Neural crest cell (in vitro differentiated cells): ENCODE measurements around the gene SDHC. TPM values are rescaled to one million over a fixed set of nuclear protein-coding genes. Genes with fewer than 3 reads are reported as not detected.
"Not testable (repeated sequence)": the region's sequence is repeated elsewhere in the genome, so short reads cannot be mapped to it uniquely, and the experiment has no call there.

Source experiments
- DNase-seq: peaks from one replicate; pipeline ENCODE4 v3.0.0; 2021; ENCODE audit warnings: low read depth, mixed read lengths, low spot score
- H3K27ac Mint-ChIP-seq: one replicate; pipeline ENCODE4 v1.8.0; 2021; ENCODE audit warnings: mild to moderate bottlenecking, mixed read lengths; ENCODE audit not compliant: unreplicated experiment
- H3K27me3 Mint-ChIP-seq: 2 replicates; pipeline ENCODE4 v1.8.0; 2021; ENCODE audit warnings: low read depth, mild to moderate bottlenecking, mixed read lengths
- H3K36me3 Mint-ChIP-seq: 2 replicates; pipeline ENCODE4 v1.8.0; 2021; ENCODE audit warnings: low read depth, mild to moderate bottlenecking, mixed read lengths
- H3K4me1 Mint-ChIP-seq: 2 replicates; pipeline ENCODE4 v1.8.0; 2021; ENCODE audit warnings: mixed read lengths
- H3K4me3 Mint-ChIP-seq: one replicate; pipeline ENCODE4 v1.8.0; 2021; ENCODE audit warnings: mild to moderate bottlenecking, mixed read lengths
- H3K9me3 Mint-ChIP-seq: 2 replicates; pipeline ENCODE4 v1.8.0; 2021; ENCODE audit warnings: mixed read lengths
- CTCF ChIP-seq: fragments of 200-600 bp; sonication (generic); conservative IDR thresholded peaks from 2 replicates; pipeline ENCODE4 v1.5.0; 2021; ENCODE audit warnings: antibody characterized with exemption, mild to moderate bottlenecking
- total RNA-seq: library from RNA; stranded (reverse); gene quantifications from 2 replicates; pipeline ENCODE4 v1.2.1, GENCODE V29; 2021

SDHC gene
- total RNA-seq, 1 donor from 2014 or later = 200 TPM

- DNase-seq = no peak
- no peak overlapping the region for H3K27ac Mint-ChIP-seq
- H3K9me3 Mint-ChIP-seq = no peaks in the 10 kb centered on the region
- peaks cover 3% of the 10 kb centered on the region for H3K36me3 Mint-ChIP-seq
- H3K27me3 Mint-ChIP-seq = peaks cover 52% of the 10 kb centered on the region
- peaks cover 16% of the 10 kb centered on the region for H3K4me1 Mint-ChIP-seq
- H3K4me3 Mint-ChIP-seq = no peak overlapping the region
- TF ChIP-seq CTCF = no peak
Observed at GRCh38 chr1:161404051-161404597, 89.9 kb downstream of the SDHC start.

- H3K27ac Mint-ChIP-seq, H3K9me3 Mint-ChIP-seq: not testable (repeated sequence)
- peaks cover 38% of the 10 kb centered on the region for H3K27me3 Mint-ChIP-seq
Observed at GRCh38 chr1:161406551-161406950, 92.4 kb downstream of the SDHC start.

GRCh38 chr1:161407451-161407985 lies 93.3 kb downstream of the SDHC start:
- Mint-ChIP-seq H3K9me3 (no peaks in the 10 kb centered on the region), H3K36me3 (no peaks in the 10 kb centered on the region), H3K27ac (no peak overlapping the region), H3K4me3 (no peak overlapping the region), H3K4me1 (peaks cover 7% of the 10 kb centered on the region), H3K27me3 (peaks cover 32% of the 10 kb centered on the region)
- DNase-seq = no peak
- no peak for TF ChIP-seq CTCF

More at GRCh38 chr1:161406551-161406950, 92.4 kb downstream of the SDHC start:
- H3K4me1 Mint-ChIP-seq, DNase-seq, H3K4me3 Mint-ChIP-seq, H3K36me3 Mint-ChIP-seq: not testable (repeated sequence)

- Mint-ChIP-seq H3K9me3 (no peaks in the 10 kb centered on the region), H3K27me3 (peaks cover 34% of the 10 kb centered on the region), H3K36me3 (no peaks in the 10 kb centered on the region), H3K27ac (no peak overlapping the region), H3K4me3 (no peak overlapping the region), H3K4me1 (peaks cover 7% of the 10 kb centered on the region)
- no peak for TF ChIP-seq CTCF
- DNase-seq = no peak
Observed at GRCh38 chr1:161408429-161409052, 94.4 kb downstream of the SDHC start.

GRCh38 chr1:161409848-161410635 lies 95.9 kb downstream of the SDHC start:
- not testable (repeated sequence) for H3K4me1 Mint-ChIP-seq, H3K4me3 Mint-ChIP-seq, H3K36me3 Mint-ChIP-seq, H3K9me3 Mint-ChIP-seq, H3K27ac Mint-ChIP-seq, DNase-seq
- H3K27me3 Mint-ChIP-seq = peaks cover 34% of the 10 kb centered on the region

GRCh38 chr1:161410636-161410970 lies 96.4 kb downstream of the SDHC start:
- H3K4me1 Mint-ChIP-seq = not testable (repeated sequence)

More at GRCh38 chr1:161410636-161410970, 96.4 kb downstream of the SDHC start:
- H3K4me3 Mint-ChIP-seq, H3K27ac Mint-ChIP-seq, DNase-seq, H3K36me3 Mint-ChIP-seq, H3K9me3 Mint-ChIP-seq: not testable (repeated sequence)
- H3K27me3 Mint-ChIP-seq = peaks cover 31% of the 10 kb centered on the region

Other genes starting within 250 kb of the SDHC start
- gene ARHGAP30, start 244.5 kb upstream of the SDHC start, total RNA-seq = not detected in 2 replicates
- not detected in 2 replicates for gene NECTIN4, start 224.8 kb upstream of the SDHC start, total RNA-seq
- 8.0 and 9.1 TPM in 2 replicates for gene KLHDC9, start 216.0 kb upstream of the SDHC start, total RNA-seq
- gene PFDN2, start 196.3 kb upstream of the SDHC start, total RNA-seq = 90.0 and 99.5 TPM in 2 replicates
- gene NIT1, start 196.3 kb upstream of the SDHC start, total RNA-seq = 48.6 and 53.9 TPM in 2 replicates
- gene DEDD, start 181.7 kb upstream of the SDHC start, total RNA-seq = 35.1 and 36.2 TPM in 2 replicates
- gene UFC1, start 160.4 kb upstream of the SDHC start, total RNA-seq = 77.2 and 80.9 TPM in 2 replicates
- gene USP21, start 154.9 kb upstream of the SDHC start, total RNA-seq = 41.6 and 45.2 TPM in 2 replicates
- gene PPOX, start 148.0 kb upstream of the SDHC start, total RNA-seq = 48.3 and 48.6 TPM in 2 replicates
- 50.6 and 53.2 TPM in 2 replicates for gene B4GALT3, start 136.9 kb upstream of the SDHC start, total RNA-seq
- gene ADAMTS4, start 115.3 kb upstream of the SDHC start, total RNA-seq = 4.6 and 4.8 TPM in 2 replicates
- gene NDUFS2, start 112.0 kb upstream of the SDHC start, total RNA-seq = 106 and 108 TPM in 2 replicates
- 0.93 and 1.6 TPM in 2 replicates for gene FCER1G, start 99.1 kb upstream of the SDHC start, total RNA-seq
- gene APOA2, start 90.8 kb upstream of the SDHC start, total RNA-seq = not detected in 2 replicates
- gene TOMM40L, start 88.3 kb upstream of the SDHC start, total RNA-seq = 17.2 and 17.9 TPM in 2 replicates
- not detected in 2 replicates for gene NR1I3, start 76.2 kb upstream of the SDHC start, total RNA-seq
- 0.16 and 0.20 TPM in 2 replicates for gene PCP4L1, start 55.6 kb upstream of the SDHC start, total RNA-seq
- gene MPZ, start 4.4 kb upstream of the SDHC start, total RNA-seq = 50.2 and 51.3 TPM in 2 replicates
- gene CFAP126, start 53.5 kb downstream of the SDHC start, total RNA-seq = not detected in 2 replicates
- not detected in 2 replicates for gene FCGR2A, start 191.1 kb downstream of the SDHC start, total RNA-seq
- not detected in 2 replicates for gene HSPA6, start 210.2 kb downstream of the SDHC start, total RNA-seq
- gene FCGR3A, start 235.4 kb downstream of the SDHC start, total RNA-seq = not detected in 2 replicates